Endometrial microvascular endothelial cells (primary cell): ENCODE data around the gene SMU1. TPM values are rescaled to one million over a fixed set of nuclear protein-coding genes. Genes with fewer than 3 reads are reported as not detected.

ENCODE experiments used
- total RNA-seq: library from RNA; depleted of rRNA; stranded (reverse); fragments of >200 nt; gene quantifications from one replicate; pipeline ENCODE4 v1.2.3, GENCODE V29; 2015; ENCODE audit errors: inconsistent ontology term

Gene SMU1
- total RNA-seq, 1 donor from 2014 or later = 21.9 TPM

Other genes with a start within 250 kb of the SMU1 start
- gene APTX, start 75.0 kb downstream of the SMU1 start, total RNA-seq = 30.9 TPM
- 207 TPM for gene DNAJA1, start 51.4 kb downstream of the SMU1 start, total RNA-seq
- 27.0 TPM for gene B4GALT1, start 90.7 kb upstream of the SMU1 start, total RNA-seq
- gene SPINK4, start 163.5 kb upstream of the SMU1 start, total RNA-seq = not detected
- 41.4 TPM for gene BAG1, start 188.0 kb upstream of the SMU1 start, total RNA-seq
- 69.4 TPM for gene CHMP5, start 188.4 kb upstream of the SMU1 start, total RNA-seq
- gene NFX1, start 213.8 kb upstream of the SMU1 start, total RNA-seq = 24.3 TPM